ENCODE results near the gene UNC50. TPM values are rescaled to one million over a fixed set of nuclear protein-coding genes. Genes with fewer than 3 reads are reported as not detected.
A peak's percentile ranks its signal among the peaks of the same experiment; 100 is the strongest.
"Not testable (repeated sequence)": the region's sequence is repeated elsewhere in the genome, so short reads cannot be mapped to it uniquely, and the experiment has no call there.

UNC50 gene
- total RNA-seq, 1 donor from 2014 or later: 31.8 TPM

- no peak for DNase-seq
These were observed 31.6 kb upstream of the UNC50 start for GRCh38 chr2:98576666-98577312.

GRCh38 chr2:98577313-98577712, 31.1 kb upstream of the UNC50 start:
- no peak for DNase-seq

- DNase-seq: no peak
These were observed 30.2 kb upstream of the UNC50 start for GRCh38 chr2:98578231-98578630.

- no peak for DNase-seq
These were observed 28.5 kb upstream of the UNC50 start for GRCh38 chr2:98579926-98580325.

- no peak for DNase-seq
These were observed 27.6 kb upstream of the UNC50 start for GRCh38 chr2:98580656-98581284.

DNA sequence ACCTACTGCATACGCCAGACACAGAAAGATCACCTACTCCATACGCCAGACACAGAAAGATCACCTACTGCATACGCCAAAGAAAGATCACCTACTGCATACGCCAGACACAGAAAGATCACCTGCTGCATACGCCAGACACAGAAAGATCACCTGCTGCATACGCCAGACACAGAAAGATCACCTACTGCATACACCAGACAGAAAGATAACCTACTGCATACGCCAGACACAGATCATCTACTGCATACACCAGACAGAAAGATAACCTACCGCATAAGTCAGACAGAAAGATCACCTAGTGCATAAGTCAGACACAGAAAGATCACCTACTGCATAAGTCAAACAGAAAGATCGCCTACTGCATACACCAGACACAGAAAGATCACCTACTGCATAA, 25.9 kb upstream of the UNC50 start:
- no peak for DNase-seq

GRCh38 chr2:98583276-98583675, 25.1 kb upstream of the UNC50 start:
- no peak for DNase-seq

- no peak for DNase-seq
These were observed 24.4 kb upstream of the UNC50 start for GRCh38 chr2:98583816-98584618.

DNA sequence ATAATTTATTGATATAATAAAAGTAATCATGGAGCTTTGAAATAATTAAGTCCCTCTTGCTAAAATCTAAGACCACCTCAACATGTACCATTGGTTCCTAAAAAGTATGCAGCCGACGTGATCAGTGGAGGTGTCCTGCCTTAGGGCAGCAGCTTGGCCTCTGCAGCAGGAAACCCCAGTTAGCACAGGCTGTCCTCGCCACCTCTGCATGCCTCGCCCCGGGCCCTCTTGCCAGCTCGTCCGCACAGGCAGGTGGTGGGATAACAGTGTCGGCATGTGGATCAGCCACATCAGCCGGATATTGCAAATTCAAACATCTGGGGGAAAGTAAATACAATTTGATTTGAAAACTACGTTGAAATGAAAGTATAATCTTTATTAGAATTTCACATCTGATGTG, 23.0 kb upstream of the UNC50 start:
- DNase-seq: no peak

GRCh38 chr2:98586551-98587140, 21.7 kb upstream of the UNC50 start:
- DNase-seq: no peak

DNA sequence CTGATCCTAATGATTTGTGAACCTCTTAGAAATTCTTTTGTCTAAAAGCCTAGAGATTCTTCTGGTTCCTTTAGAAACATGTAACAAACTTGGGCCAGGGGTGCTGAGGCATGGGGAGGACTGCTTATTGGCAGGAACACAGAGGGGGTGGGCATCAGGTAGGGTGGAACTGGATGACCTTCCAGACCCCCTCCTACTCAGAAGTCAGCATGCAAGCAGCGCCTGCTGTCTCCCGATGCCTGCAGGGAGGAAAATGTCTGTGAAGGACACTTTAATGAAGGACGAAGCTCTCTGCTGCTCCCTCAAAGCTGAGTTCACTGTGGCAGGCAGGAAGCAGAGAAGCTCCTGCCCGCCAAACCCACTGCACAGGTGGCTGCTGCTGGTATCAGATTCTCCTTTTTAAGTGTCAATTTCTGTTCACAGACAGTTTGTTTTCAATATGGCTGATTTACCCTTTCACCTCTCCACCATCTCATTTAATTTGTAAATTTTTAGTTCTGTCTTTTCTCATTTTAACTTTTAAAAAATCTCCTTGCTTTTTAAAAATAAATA, 19.4 kb upstream of the UNC50 start:
- no peak for DNase-seq

- no peak for DNase-seq
These were observed 18.9 kb upstream of the UNC50 start for GRCh38 chr2:98589489-98589888.

DNA sequence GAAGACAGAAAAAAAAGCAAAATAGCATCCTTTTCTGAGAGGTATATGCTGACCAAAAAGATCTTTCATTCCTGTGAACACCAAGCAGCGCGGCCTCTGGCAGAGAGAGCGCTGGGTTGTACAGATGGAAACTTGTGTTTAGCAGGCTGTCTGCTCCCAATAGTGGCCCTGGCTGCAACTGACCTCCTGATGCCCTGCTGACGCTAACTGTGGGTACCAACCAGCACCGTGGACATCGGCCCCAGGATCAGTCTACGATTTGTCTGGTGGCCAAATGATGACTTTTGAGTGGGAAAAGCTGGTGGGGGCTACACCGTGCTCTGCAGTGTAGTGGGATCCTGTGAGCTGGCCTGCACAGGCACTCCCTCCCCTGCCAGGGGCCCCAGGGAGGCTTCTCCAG, 15.8 kb upstream of the UNC50 start:
- DNase-seq: no peak

DNA sequence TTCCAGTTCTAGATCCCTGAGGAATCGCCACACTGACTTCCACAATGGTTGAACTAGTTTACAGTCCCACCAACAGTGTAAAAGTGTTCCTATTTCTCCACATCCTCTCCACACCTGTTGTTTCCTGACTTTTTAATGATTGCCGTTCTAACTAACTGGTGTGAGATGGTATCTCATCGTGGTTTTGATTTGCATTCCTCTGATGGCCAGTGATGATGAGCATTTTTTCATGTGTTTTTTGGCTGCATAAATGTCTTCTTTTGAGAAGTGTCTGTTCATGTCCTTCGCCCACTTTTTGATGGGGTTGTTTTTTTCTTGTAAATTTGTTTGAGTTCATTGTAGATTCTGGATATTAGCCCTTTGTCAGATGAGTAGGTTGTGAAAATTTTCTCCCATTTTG, 13.7 kb upstream of the UNC50 start:
- not testable (repeated sequence) for DNase-seq

DNA sequence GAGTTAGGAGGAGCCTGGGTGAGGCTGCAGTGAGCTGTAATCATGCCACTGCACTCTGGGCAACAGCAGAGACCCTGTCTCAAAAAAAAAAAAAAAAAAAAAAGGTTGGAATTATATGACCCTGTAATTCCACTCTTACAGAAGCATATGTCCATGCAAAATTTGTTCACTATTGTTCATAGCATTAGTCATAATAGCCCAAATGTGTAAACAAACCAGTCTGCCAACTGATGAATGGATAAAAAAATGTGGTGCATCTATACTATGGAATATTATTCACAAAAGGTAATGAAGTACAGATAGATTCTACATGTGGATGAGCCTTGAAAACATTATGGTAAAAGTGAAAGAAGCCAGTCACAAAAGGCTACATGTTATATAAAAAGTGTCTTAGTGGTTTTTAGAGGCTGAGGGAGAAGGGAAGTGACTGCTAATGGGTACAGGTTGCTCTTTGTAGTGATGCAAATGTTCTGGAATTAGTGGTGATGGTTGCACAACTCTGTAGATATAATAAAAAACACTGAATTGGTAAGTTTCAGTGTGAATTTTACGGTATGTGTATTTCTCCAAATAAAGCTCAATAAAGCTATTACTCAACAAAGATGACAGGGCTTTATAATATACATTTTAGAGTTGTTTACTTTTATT, 9.5 kb upstream of the UNC50 start:
- no peak for DNase-seq

DNA sequence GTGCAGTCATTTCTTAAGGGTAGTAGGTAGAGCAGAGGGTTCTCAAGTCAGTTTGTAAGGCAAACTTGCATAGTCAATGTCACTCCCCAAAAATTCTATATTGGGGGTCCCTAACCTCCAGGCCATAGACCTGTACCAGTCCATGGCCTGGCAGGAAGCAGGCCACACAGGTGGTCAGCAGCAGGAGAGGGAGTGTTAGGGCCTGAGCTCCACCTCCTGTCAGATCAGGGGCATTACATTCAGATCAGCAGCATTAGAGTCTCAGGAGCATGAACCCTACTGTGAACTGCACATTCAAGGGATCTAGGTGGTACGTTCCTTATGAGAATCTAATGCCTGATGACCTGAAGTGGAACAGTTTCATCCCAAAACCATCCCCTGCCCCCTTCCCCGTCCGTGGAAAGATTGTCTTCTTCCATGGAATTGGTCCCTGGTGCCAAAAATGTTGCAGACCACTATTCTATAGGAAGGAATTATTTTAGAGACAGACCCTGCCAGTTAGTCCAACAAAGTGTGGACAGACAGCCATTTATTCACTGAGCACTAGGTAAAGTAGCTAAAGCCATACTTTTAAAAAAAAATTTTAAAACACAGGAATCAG, 6.8 kb upstream of the UNC50 start:
- DNase-seq: no peak

DNA sequence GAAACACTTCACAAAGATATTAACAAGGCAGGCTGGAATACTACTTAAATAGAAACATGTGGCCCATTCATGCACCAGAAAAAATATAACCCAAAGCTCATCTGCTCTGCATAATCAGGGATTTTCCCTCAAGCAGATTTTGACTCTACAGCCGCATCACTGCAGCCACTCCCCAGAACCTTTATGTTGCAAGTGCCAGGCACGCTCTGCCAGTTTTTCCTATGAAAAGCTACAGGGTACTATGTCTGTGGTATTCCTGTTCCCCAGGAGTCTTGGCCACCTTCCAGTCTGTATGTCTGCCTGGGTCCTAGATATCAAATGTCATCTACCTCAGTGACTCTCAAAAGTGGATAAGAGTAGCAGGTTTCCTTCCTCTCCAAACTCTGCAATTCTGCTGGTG, 3.8 kb upstream of the UNC50 start:
- peak; percentile 32 for DNase-seq

GRCh38 chr2:98605076-98605475, 3.3 kb upstream of the UNC50 start:
- no peak for DNase-seq

DNA sequence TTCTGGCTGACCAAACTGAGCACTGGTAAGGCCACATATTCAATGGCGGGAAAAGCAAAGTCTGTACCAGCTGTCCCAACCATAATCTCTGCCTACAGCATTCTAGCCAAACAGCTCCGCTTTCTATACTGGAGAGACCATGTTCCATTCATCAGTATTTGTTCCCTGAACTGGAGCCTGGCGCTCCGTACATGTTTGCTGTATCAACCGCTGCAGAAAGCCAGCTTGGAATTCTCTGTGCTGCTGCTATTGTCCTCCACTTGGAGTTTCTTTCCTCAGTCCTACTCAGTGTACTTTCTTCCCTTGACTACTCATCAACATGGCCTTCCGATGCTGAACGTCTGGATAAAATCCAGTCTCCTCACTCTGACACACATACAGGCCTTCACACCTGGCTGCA, 2.0 kb upstream of the UNC50 start:
- DNase-seq: no peak

DNA sequence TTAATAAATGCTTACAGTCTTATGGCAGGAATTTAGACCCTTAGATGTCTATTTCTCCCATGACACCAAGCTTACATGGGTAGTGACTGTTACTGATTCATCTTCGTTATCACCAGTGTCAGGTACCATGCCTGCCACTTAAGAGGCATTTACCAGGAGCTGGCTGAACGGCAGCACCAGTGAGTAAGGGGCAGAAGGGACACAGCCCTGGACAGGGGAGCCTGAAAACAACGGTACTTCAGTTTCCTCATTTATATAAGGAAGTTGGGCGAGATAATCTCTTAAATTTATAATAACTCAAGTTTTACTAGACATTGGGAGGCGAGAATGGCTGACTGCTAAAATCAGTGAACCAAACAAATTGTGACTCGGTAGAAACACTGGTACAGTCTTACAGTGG, 1.3 kb upstream of the UNC50 start:
- no peak for DNase-seq

DNA sequence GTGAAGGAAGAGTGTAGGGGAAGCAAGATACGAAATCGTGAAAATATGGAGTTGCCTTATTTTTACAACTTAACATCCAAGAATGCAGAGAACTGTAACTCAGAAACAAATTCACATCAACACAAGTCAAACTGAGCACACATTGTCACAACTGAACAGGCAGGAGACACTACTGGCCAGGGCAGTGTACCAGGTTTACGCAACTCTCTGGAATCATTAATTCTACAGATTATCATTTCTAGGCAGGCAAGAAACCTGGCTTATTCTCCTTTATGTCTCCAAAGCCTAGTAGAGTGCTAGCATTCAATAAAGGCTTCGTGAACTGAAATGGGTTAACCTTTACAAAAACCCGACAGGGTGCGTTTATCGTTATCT, 661 bp upstream of the UNC50 start:
- DNase-seq: no peak
